Measurements from ENCODE around the gene CSNK1A1.
"Not testable (repeated sequence)": the region's sequence is repeated elsewhere in the genome, so short reads cannot be mapped to it uniquely, and the experiment has no call there.

The CSNK1A1 gene

DNA sequence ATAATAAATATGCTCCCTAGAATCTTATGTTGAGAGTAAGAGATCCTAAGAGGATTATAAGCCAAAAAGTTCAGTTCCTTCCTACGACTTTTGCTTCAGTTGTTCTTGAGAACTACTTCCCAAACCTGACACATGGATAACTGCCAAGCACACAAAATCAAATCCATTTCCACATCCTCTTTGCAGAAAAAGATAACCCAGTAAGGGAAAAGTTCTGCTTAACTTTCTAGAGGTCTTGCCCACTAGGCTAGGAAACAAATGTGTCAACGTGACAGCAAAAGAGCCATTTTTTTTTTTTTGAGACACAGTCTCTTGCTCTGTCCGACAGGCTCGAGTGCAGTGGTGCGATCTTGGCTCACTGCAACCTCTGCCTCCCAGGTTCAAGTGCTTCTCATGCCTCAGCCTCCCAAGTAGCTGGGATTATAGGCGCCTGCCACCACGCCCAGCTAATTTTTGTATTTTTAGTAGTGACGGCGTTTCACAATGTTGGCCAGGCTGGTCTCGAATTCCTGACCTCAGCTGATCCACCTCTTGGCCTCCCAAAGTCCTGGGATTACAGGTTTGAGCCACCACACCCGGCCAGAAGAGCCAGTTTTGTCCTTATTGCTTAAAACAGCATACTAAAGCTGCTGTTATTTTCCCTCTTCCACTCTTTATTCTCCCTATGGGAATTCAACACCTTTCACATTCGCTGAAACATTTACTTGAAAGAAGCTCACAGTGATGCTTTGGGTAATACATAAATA is 24.2 kb downstream of the CSNK1A1 start:
- no peak for DNase-seq

- no peak for DNase-seq
Measured at GRCh38 chr5:149521739-149522685, 29.2 kb downstream of the CSNK1A1 start.

- DNase-seq = no peak
Measured at GRCh38 chr5:149519601-149520000, 31.6 kb downstream of the CSNK1A1 start.

DNA sequence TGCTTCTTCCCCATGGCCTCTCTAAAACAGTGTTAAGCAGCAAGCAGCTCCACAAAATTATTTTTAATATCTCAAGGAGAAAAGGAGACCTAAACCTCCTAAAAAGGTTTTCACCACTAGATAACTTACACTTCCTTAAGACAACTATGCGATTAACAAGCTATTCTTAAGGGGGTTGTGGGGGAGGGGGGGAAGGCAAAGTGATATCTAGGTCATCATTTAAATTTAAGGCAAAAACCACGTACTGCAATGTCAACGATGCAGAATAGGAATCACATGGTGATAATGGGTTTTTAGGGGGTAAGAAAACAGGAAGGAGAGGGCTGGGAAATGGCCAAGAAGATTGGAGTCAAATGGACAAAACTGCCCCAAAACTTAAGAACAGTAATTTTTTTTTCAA is 32.6 kb downstream of the CSNK1A1 start:
- no peak for DNase-seq

- DNase-seq = no peak
Measured at GRCh38 chr5:149517461-149518122, 33.6 kb downstream of the CSNK1A1 start.

DNA sequence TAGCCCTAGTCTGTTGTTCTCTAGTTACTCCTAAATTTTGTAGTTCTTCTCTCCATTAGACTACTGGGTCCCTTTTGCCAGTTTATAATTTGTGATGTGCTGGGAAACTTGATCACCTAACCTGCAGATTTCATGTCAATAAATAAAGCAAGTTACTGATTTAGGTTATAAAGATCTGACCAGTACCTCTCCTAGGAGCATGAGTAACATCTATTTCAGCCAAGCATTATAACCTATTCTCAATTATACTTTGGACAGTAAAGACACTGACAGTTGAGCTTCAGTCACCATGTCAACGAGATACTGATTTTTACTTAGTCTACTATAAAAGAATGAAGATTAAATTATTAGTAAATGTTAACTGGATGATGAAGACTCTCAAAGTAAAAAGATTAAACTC is 36.7 kb downstream of the CSNK1A1 start:
- DNase-seq = no peak

- not testable (repeated sequence) for DNase-seq
Measured at GRCh38 chr5:149513372-149513947, 37.8 kb downstream of the CSNK1A1 start.

DNA sequence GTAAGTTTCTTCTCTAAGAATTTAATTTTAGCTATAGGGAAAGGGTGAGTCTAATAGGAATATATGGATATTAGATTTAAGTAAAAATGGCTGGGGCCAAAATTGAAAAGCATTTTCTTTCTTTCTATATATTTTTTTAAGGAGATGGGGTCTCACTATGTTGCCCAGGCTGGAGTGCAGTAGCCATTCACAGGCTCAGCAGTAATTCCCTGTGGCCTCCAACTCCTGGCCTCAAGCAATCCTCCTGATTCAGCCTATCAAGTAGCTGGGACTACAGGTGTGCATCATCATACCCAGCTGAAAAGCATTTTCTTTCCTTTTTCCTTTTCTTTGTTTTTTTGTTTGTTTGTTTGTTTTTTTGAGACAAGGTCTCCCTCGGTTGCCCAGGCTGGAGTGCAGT is 41.1 kb downstream of the CSNK1A1 start:
- DNase-seq = no peak

DNA sequence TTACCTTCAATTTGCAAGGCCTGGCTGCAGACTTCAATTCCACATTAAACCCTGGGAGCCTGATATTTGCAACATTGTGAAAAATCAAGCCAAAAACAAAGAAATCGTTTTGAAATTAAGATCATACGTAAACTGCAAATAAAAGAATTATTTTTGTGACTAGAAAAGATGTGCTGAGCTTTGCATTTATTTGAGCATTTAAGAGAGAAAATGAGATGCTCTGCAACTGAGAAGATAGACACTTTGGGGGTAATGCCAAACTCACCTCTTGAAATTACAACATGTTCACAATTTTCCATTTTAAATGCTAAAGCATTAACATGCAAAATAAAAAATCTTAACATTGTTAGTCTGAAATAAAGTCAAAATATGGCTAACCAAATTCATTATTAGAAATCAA is 46.6 kb downstream of the CSNK1A1 start:
- DNase-seq = no peak

DNA sequence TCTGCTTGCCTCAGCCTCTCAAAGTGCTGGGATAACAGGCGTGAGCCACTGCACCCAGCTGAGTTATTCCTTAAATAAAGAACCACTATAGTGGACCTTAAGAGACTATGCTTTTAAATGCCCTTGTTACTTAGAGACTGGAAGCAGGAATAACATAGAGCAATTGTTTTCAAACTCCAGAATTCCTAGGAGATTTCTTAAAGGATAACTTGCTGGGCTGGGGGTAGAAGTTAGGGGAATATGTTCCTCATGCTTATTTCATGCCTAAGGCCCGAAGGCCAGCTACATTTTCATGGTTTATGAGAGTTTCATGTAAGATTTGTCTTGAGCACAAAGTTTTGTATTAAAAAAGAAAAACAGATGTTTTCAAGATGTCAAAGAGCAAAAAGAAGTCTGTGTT is 48.2 kb downstream of the CSNK1A1 start:
- no peak for DNase-seq

GRCh38 chr5:149500922-149501582 is 50.2 kb downstream of the CSNK1A1 start:
- DNase-seq = no peak

DNA sequence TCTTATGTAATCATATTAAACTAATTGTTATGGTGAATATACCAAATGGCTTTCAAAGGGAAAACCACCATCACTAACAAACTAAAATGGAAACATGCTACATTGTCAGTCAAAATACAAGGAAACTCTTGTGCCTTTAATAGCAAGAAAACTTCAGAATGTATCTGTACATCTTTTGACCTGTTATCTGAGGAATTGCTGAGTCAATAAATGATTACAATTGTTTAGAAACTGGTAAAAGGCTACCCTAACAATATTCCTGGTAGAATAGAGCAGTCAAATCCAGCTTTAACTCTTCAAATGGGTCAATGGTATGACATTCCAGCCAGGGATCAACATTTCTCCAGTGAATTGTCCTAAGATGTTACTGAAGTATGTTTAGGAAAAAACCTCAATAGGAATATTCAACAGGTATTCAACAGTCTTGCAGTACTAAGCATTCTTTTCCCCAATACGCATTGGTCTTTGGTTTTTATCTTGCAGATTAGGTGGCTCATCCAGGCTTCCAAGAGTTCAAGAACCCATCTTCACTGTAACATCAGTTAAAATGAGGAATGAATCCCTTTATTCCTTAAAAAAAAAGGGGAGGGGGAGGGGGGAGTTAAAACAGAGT is 52.4 kb downstream of the CSNK1A1 start:
- DNase-seq = no peak

GRCh38 chr5:149497357-149497756 is 53.9 kb downstream of the CSNK1A1 start:
- DNase-seq = no peak

GRCh38 chr5:149496917-149497316 is 54.3 kb downstream of the CSNK1A1 start:
- DNase-seq = no peak

- no peak for DNase-seq
Measured at GRCh38 chr5:149496166-149496565, 55.1 kb downstream of the CSNK1A1 start.

DNA sequence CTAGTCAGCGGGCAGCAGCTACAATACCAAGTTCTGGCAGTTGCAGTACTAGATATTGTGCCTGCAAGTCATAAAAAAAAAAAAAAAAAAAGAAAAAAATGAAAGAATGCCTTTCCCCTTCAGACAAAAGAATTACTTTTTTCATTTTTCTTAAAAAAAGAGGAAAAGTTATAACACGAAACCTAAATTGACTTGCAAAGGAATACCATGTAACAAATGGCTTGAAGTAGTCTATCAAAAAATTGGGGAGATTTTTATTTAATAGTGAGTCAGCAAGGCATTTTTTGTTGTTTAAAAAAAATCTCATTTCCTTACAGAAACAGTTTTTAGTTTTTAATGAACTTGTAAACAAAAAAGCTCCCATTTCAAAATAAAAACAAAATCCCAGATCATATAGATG is 55.6 kb downstream of the CSNK1A1 start:
- DNase-seq = no peak

- no peak for DNase-seq
Measured at GRCh38 chr5:149493316-149493715, 57.9 kb downstream of the CSNK1A1 start.

DNA sequence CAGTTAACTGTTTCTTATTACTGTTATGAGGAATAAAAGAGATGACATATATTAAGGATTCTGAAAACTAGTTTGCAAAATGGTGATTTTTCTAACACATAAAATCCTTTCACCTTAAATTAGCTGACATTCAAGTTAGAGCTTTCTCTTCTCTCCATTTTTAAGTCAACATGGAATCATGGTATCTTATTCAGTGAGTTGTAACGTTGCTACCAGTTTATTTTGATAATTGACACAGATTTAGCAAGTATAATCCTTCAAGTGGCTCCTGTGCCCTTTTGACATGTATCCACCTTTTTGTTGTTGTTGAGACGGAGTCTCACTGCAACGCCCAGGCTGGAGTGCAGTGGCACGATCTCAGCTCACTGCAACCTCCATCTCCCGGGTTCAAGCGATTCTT is 58.5 kb downstream of the CSNK1A1 start:
- DNase-seq = no peak

DNA sequence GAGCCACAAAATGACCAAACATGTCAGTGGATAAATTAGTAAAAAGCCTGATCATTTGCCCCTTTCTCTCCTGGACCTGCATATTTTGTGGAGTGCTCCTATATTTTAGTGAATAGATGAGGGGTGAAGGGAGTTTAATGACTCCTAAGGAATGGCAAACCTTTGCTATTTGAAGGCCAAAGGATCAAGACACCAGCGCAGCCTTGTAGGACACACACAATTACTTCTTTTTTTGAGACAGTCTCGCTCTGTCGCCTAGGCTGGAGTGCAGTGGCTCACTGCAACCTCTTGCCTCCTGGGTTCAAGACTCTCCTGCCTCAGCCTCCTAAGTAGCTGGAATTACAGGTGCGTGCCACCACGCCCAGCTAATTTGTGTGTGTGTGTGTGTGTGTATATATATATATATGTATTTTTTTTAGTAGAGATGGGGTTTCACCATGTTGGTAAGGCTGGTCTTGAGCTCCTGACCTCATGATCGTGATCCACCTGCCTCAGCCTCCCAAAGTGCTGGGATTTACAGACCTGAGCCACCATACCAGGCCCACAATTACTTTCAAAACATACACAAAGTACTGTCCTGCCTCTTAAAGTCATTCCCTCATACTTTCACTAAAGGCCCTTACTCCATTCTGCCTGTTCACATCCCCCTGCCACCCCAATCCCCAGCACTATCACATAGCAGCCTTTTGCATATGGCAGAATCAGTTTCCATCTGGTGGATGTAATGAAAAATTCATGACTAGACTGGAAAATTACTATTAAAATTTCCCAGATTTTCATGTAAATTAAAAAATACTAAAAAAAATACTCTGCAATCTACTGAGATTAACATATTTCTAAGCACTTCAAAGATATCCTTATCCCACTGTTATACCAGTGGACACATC is 60.4 kb downstream of the CSNK1A1 start:
- no peak for DNase-seq

DNA sequence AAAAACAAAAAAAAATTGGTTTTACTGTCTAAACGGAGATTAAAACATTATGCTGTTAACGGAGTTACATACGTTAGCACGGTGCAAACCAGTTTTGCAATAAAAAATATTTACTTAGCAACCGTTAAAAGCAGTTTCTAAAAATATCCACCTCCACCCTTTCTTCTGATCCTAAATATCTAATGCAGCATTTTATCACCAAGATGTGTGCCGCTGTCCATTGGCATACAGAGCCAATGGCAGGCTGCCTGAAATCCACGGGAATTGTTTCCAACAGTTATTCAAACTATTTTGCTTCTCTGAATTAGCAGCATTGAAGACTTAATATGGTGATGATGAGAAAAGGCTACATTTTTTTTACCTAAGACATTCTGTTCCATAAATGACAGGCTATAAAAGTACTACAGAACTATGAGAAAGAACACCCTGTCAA is 61.6 kb downstream of the CSNK1A1 start:
- DNase-seq = no peak
